Activated T-cell treated with anti-CD3 and anti-CD28 coated beads for 4 hours (primary cell): ENCODE measurements around the gene SDCCAG8.
A peak's percentile ranks its signal among the peaks of the same experiment; 100 is the strongest.

ENCODE experiments used
- DNase-seq: peaks from one replicate; pipeline ENCODE4 v3.0.0-alpha.2; 2020

Gene SDCCAG8

DNA sequence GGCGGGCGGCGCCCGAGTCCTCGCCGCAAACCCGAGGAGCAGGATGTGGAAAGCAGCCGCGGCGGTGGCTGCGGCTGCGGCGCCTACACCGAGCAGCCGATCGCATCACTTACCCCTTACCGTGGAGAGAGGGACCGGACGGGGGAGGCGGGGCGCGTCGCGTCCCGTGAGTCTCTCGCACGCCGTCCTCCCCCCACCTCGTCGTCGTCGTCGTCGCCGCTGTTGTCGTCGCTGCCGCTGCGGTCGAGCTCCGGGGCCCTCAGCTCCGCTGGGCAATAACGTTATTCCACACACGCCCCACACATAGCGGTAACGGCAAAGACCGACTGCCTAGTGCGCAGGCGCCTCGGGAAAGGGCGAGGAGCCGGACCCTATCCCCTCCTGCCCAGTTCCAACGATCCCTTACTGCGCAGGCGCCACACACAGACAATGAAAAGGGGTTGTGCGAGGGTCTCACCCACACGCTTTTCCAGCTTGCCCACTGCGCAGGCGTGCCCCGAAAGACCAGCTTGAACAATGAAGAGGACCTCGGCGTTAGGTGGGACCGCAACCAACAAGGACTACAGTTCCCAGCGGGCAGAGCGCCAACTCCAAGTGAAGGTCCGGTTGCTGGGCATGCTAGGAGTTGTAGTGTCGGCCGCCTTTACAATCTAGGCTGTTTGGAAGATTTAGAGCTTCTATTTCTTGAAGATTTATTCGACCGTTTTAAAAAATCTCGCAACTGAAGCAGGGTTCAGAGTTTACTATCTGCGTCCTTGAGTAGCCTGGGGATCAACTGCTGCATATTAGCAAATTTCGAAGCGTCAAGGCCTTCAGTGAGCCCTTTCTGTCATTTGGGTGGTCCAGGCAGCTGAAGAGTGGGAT, 682 bp upstream of the SDCCAG8 start, which contains the start of gene CEP170:
TSS of gene CEP170 (minus strand) at position 355 of the 864 bp plus-strand sequence. CDS start 30,001 bp downstream, outside the sequence.
- peak; percentile 74 for DNase-seq

DNA sequence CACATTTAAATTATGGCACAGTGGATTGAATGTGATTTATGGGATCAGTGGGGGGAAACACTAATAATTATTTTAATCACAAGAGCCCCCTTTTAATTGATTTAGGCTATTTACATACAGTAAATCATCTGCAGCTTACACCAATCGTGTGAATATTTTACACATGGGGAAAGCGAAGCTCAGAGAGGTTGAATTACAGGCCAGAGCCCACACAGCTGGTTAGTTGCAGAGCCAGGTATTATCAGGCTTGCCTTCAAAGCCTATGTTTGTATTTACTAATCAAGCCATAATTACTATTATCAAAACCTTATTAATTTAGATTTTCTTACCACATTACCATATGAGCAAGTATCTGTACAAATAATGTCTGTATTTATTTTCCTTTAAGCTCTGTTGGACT, 749 bp downstream of the SDCCAG8 start:
- DNase-seq, result no peak

DNA sequence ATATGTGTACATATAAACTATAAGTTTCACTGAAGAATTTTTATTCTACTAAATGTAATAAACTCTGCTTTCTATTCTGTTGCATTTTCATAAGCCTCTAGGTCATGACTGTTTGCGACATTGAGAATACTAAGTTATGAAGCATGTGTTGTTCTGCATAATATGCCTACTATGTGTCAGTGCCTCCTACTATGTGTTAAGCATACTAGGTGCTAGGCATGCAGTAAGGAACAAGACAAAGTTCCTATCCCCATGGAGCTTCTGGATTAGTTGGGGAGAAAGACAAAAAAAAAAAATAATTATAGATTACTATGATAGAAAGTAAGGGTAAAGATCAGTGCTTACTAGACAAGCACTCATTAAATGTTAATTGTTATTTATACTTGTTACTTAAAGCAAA, 1.3 kb downstream of the SDCCAG8 start:
- DNase-seq, result no peak

DNA sequence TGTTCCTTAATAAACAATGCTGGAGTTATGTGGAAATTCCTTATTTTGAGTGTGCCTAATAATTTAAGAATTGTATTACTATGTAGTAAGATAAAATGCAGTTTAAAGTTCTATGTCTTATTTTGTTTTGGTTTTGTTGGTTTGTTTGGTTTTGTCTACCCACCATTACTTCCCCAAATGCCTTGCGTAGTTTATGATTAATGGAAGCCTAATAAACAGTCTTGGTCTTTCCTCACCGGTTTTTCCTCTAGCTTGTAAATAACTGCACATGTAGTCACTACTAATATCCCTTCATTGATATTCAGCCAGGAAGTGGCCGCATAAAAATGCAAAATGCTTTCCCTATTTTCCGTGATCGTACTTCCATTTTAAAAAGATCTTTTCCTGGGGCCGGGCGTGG, 2.9 kb downstream of the SDCCAG8 start:
- no peak for DNase-seq

DNA sequence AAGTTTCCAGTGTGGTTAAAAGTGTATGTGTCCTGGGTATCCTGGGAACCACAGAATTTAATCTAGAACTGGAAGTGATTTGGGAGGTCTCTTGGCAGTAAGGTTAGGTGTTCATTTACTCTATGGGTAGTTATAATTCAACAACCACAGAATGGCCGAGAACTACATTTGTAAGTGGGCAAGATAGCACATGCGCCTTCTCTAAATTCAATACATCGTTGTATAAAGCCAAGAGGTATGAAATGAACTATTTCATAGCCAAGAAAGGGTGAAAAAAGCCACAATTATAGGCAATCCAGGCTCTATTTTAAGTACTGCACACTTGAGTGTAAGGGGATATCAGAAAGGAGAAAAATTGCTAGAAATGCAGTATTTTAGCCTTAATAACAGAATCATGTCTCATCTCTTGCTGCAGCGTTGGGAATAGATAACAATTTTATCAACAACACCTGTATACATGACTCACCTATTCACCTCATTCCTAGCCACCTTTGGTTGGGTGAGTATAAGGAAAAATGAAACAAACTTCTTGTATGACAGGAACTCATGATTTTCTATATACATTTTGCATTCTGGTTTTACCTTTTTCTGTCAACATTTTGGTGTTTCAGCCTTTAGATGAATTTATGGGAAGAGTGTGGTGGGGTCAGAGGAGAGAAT, 4.5 kb downstream of the SDCCAG8 start:
- DNase-seq, result no peak

DNA sequence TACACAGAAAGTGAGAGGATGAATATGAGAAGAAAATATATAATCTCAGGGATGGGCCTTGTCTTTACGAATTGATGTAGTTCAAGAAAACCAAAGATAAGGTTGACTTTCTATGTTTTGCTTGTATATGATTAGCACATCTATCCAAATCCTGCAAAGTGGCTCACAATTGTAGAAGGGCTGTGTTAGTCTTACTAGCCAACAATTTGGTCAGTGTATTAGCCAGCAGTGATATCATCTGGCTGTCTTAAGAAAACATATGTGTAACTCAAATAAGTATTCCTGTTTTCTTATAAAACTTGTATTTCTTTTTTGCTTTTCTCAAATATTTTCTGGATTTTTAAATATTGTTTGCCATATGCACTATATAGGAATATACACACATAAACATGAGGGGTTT, 5.5 kb downstream of the SDCCAG8 start:
- DNase-seq, result no peak

DNA sequence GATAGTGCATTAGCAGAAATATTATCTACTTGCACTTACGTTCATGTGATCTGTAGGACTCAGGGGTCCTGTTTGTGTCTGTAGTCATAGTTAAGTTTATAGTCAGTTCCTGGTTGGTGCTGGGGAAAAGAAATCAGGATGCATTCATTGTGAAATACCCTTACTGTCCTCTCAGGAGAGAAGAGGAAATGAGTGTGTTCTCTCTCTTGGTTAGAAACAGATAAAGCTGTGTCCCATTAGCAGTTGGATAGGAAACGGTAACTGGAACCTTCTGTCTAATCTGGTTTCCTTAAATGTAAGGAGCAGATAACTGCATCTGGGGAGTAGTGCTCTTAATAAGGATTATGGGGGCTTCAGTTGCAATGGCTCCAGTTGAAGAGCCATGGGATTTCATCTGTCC, 8.9 kb downstream of the SDCCAG8 start:
- no peak for DNase-seq

DNA sequence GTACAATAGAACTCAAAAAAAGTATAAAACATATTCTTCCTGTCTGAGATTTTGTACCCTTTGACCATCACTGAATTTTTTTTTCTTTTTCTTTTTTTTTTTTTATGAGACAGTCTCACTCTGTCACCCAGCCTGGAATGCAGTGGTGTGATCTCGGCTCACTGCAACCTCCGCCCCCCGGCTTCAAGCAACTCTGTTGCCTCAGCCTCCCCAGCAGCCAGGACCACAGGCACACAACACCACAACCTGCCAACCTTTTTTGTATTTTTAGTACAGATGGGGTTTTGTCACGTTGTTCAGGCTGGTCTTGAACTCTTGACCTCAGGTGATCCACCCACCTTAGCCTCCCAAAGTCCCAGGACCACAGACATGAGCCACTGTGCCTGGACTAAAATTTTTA, 10.4 kb downstream of the SDCCAG8 start:
- DNase-seq, result no peak

DNA sequence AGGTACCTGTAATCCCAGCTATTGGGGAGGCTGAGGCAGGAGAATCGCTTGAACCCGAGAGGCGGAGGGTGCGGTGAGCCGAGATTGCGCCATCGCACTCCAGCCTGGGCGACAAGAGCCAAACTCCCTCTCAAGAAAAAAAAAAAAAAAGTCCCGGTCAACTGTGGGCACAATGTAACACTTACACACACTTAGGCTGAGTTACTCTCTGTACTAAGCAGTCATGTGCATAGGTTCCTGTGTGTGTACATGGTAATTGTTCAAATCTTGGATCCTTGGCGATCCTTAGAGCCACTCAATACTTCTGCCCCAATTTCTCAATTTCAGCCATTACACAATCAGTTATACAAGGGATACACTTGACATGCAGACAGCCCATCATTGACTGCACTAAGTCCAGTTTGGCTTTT, 11.6 kb downstream of the SDCCAG8 start:
- DNase-seq, result no peak

DNA sequence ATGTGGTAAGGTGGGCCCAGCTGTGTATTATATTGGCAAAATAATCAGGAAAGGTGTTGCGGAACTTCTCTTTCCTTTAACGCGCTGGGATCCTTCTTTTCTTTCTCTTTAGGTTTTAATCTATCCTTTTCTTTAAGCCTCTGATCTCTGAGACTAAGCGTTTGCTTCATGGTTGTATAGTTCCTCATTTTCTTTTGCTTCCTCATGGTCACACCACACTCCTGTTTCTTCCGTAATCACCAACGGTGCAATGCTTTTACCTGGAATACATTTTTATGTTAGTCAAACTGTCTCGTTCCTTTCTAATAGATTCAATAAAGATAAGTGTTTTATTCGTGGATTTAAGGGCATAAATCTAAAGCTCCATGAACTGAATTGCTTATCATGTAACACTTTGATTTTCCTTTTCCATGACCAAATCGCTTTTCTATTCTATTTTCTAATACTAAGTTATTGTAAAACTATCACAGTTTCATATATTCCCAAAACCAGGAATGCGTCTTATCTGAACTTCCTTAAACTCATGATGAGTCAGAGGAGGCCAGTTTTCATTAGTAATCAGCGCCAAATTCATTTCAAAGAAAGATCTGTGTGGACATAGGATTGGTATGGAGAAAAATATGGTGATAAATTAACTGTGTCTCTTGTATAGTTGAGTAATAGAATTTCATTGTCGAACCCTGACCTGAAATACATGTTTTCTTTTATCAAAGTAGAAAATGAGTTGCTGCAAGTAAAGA, 12.2 kb downstream of the SDCCAG8 start:
- DNase-seq, result no peak

DNA sequence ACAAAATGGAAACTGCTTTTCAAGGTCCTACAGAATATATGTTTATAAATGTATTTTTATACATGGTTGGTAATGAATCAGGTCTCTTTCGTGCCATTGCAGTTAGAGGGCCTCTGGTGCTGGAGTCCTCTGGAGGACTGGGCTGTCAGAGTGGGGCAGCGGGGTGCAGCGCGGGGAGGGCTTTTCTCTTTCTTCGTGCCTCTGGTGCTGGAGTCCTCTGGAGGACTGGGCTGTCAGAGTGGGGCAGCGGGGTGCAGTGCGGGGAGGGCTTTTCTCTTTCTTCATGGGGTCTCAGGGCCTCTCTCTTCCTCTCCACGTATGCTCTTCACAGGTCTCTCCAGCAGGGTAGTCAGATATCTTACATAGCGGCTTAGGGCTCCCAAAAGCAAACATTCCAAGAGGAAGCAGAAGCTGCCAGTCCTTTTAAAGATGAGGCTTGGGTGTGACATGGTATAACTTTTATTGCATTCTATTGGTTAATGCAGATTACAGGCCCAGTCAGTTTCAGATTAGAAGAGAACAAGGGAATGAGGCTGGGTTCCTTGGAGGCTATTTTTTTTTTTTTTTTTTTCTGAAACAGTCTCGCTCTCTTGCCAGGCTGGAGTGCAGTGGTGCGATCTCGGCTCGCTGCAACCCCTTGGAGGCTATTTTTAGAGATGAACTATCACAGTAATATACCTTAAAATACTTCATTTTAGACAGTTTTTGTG, 13.1 kb downstream of the SDCCAG8 start:
- no peak for DNase-seq

DNA sequence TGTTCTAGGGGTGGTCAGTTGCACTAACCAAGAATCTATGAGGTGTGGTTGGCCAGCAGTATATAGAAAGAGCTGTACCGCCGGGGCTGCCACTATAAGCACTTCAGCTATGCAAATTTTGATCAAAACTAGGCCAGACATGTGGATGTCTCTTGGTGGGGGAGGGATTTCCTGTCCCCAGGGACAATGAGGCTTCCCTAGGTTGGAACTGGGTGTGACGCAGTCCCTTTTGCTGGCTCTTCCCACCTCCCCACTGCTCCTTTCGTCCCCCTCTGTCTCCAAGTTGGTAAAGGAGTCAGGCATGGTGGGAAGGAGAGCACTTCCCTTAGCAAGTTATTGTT, 13.6 kb downstream of the SDCCAG8 start:
- DNase-seq, result no peak

DNA sequence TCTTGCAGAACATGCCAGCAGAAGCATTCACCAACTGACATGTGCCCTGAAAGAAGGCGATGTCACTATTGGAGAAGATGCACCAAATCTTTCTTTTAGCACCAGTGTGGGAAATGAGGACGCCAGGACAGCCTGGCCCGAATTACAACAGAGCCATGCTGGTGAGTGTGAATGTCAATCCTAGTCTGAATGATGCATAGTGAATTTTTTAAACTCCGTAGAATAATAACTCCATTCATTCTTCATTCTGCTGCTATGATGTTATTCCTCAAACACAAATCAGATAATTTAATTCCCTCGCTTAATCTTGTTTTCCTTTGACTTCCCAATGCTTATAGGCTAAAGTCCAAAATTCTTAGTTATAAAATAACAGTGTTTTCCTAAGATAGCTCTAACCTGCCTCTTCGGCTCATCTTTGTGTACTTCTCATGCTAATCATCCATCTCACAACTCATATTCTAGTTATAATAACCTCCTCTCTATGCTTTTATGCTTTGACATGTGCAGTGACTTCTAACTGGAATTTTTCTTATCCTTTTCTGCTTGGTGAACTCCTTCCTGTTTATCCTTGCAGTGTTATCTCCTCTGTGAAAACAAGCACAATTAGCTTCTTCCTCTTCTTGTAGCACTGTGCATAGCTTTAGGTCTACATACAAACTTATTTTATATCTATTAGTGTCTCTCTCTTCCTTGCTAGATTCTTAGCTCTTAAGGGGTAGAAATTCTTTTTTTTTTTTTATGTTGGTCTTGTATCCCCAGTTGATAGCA, 14.4 kb downstream of the SDCCAG8 start:
- DNase-seq, result no peak

DNA sequence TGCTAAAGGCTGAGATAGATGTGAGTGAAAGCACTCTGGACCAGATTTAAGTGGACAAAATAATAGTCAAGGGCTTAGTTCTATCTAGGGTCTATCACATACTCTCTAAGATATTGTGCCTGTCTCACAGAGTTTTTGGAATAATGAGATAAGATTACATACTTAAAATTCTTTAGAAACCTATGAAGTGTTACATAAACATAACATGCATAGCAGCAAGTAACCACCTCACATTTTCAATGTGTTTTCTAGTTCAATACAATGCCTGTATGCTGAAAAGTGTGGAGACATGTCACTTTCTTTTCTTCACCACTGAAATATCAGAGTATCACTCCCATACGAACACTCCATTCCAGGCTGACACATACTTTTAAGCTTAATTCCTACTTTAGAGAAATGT, 16.2 kb downstream of the SDCCAG8 start:
- DNase-seq, result no peak

DNA sequence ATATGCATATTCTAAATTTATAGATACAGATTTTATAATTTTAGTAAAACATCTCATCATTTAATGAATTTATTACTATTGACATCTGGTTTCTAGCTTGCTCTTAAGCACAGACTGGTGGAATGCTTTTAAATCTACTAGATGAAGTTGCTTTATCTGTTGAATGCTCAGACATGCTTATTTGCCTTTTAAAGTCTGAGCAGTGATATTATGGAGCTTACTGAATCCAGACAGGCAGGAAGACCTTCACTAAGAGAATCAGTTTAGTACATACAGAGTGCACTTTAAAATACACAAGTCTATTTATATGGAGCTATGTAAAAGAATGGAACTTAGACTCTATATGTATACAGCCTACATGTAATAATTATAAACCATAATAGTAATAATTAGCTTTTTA, 16.6 kb downstream of the SDCCAG8 start:
- no peak for DNase-seq

DNA sequence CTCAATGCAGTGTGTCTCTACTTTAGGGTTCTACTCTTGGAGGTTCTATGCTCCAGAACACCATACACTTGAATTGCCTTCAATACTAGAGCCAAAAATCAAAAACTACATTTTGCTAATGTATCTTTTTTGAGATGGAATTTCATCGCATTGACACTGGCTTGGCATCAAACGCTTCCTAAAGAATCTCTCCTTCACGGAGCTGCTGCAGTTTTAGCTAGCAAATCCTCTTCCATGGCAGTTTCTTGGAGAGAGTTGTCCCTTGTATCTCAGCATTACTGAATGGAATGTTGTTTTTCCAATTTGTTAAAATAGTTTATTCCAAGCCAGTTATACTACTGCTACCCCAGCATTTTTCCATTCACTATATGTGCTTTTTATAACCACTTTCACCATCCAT, 17.7 kb downstream of the SDCCAG8 start:
- no peak for DNase-seq

DNA sequence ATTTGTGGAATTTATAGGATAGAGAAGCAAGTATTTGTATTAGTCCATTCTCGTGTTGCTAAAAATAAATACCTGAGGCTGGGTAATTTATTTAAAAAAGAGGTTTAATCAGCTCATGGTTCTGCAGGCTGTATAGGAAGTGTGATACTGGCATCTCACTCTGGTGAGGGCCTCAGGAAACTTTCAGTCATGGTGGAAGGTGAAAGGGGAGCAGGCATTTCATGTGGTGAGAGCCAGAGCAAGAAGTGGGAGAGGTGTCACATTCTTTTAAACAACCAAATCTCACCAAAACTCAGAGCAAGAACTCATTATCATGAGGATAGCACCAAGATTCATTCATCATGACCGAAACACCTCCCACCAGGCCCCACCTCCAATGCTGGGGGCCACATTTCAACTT, 18.1 kb downstream of the SDCCAG8 start:
- no peak for DNase-seq

DNA sequence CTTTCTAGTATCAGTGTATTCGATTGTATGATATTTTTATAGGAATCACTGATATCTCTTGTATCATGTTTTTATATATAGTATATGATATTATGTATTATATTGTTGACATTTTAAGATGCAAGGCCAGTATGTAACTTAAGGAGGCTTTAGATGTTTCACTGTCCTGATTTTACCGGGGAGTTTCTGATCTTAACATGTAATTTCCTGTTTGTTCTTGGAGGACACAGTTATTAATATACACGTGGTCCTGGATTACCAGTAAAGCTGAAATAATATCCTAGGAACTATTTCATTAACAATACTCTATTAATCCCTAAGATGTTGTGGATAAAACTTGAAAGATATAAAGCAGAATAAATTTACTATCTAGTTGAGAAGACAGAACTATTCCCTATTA, 19.5 kb downstream of the SDCCAG8 start:
- no peak for DNase-seq

DNA sequence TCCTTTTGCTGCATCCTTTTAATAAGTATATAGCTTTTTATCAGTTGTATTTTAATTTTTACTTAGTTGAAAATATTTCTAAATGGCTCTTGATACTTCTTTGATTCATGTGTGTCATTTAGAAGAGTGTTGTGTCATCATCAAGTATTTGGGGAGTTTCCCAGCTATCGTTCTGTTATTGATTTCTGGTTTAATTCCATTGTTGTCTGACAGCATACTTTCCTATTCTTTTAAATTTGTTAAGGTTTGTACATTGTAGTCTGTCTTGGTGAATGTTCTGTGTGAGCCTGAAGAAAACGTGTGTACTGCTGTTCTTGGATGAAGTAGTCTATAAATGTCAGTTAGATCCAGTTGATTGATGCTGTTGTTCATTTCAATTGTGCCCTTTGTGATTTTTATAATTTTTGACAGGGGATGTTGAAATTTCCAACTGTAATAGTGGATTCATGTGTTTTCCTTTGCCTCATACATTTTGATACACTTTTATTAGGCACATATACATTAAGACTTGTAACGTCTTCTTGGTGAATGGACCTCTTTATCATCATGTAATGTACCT, 24.8 kb downstream of the SDCCAG8 start:
- no peak for DNase-seq

DNA sequence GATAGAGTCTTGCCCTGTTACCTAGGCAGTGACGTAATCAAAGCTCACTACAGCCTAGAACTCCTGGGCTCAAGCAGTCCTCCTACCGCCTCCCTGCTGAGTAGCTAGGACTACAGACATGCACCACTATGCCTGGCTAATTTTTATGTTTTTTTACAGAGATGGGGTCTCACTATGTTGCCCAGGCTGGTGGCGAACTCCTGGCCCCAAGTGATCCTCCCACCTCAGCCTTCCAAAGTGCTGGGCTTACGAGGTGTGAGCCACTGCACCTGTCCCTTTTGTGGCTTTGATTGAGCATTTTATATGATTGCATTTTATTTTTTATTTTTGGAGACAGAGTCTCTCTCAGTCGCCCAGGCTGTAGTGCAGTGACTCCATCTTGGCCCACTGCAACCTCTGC, 25.8 kb downstream of the SDCCAG8 start:
- DNase-seq, result no peak

DNA sequence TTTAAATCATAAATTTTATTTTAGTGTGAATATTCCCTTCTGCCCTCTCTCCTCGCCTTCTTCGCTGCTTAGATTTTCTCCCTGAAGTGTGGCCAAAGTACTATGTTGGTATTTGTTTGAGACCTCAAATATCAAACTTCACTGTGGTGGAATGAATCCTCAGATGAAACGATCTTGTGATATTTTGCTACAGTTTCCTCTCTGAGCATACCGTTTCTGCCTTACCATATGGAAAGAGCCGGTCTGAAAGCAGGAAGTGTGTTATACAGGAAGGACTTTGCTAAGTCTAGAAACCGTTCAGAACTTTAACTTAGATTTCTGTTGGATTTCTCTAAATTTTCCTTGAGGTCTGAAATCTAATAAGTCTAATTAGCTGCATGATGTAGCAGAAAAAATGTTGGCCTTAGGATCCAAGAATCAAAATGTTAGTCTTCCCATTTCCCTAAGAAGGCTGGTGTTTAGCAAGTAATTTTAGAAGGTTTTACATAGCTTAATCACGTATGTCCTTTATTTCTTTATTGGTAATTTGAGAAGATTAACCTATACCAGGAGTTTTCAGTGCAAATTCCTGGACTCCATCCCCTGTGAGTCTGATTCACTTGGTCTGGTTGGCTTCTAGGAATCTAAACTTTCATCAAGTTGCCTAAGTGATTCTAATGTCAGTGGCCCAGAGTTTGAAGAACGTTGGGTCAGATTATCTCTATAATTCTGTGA, 30.7 kb downstream of the SDCCAG8 start:
- DNase-seq, result no peak

DNA sequence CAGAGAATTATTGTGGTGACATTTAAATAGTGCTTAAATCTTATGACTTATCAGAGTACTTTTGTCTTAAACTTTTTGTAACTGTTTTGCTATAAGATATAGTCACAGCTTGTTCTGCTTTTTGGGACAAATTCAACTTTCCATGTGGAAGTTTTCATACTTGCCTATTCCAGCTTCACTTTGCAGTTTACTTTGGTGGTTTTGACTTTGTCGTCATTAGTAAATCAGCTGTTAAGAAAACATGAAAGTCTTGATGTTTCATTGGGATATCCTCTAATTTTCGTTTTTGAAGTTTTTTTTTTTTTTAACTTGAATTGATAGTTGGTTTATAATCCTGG, 31.3 kb downstream of the SDCCAG8 start:
- DNase-seq, result no peak
